DMS 273 (cell line): Measurements from ENCODE around the gene CYSRT1.
"Not testable (repeated sequence)": the region's sequence is repeated elsewhere in the genome, so short reads cannot be mapped to it uniquely, and the experiment has no call there.

Experiments used
- DNase-seq: peaks from one replicate; lab custom pipeline; 2025; ENCODE audit not compliant: unreplicated experiment; lab: John Stamatoyannopoulos, UW

CYSRT1 gene

DNA sequence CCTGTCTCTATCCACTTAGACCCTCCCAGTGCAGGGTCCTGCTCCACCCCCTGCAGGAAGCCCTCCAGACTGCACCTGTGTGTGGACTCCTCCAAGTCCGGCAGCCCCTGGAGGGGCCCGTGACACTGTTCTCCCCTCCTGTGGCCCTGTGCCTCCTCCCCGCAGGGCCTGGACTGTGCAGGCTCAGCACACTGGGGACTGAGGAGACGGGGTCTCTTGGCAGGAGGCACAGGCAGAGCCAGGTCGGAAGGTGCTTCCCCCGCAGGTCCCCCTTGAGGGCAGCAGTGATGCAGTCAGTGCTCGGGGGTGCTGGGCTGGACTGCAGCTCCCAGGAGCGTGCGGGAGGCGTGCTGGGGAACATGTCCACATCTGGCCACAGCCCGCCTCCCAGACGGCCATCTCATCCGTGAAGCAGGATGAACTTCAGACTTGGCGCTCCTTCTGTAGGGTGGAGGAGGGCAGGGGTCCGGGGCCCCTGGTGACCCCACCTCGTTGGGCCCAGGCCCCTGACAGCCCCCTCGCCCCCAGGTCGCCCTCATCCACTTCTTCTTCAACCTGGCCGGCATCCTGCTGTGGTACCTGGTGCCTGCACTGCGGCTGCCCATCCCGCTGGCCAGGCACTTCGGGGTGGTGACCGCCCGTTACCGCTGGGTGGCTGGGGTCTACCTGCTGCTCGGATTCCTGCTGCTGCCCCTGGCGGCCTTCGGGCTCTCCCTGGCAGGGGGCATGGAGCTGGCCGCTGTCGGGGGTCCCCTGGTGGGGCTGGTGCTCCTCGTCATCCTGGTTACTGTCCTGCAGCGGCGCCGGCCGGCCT lies 10.7 kb downstream of the CYSRT1 start:
- no peak for DNase-seq

DNA sequence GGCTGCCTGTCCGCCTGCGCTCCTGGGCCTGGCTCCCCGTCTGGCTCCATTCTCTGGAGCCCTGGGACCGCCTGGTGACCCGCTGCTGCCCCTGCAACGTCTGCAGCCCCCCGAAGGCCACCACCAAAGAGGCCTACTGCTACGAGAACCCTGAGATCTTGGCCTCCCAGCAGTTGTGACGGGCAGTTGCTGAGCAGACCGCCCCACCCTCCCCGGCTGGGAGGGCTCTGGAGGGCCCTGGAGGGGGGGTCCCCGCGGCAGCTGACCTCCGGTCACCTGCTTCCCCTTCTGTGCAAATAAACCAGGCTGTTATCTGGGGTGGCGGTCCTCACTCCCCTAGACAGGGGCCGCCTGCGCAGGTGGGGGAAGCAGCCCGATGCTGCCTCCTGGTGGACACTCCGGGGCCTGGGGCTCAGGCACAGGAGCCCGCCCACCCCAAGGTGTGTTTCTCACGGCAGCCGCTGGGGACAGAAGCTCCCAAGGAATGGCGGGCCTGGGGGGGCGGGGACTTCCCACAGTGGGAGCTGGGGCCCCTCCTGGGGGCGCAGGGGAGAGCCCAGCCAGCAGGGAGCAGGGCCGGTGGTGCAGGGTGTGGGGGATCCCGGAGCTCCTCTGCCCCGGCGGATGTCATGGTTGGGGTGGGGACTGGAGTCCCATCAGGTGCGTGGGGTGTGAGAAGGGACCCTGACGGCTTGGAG lies 11.4 kb downstream of the CYSRT1 start:
- peak; percentile 92 for DNase-seq

DNA sequence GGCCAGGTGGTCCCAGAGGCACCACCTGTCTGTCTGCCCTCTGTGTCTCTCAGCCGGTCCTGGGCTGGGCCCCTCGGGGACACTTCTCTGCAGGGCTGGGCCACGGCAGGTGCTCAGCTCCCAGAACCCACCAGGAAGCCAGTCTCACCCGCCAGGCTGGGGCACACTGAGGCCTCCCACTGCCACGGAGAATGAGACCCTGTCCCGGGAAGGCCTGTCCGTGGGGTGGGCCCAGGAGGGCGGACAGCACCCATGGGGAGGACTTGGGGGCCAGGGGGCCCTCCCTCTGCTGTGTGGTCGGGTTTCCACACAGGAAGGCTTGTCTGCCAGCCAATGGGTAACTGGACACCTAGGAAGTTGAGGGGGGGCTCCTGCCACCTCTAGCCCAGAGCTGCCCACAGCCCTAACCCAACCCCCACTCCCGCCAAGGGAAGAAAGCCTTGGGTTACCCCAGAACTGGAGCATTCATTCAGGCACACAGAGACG lies 12.0 kb downstream of the CYSRT1 start:
- no peak for DNase-seq

DNA sequence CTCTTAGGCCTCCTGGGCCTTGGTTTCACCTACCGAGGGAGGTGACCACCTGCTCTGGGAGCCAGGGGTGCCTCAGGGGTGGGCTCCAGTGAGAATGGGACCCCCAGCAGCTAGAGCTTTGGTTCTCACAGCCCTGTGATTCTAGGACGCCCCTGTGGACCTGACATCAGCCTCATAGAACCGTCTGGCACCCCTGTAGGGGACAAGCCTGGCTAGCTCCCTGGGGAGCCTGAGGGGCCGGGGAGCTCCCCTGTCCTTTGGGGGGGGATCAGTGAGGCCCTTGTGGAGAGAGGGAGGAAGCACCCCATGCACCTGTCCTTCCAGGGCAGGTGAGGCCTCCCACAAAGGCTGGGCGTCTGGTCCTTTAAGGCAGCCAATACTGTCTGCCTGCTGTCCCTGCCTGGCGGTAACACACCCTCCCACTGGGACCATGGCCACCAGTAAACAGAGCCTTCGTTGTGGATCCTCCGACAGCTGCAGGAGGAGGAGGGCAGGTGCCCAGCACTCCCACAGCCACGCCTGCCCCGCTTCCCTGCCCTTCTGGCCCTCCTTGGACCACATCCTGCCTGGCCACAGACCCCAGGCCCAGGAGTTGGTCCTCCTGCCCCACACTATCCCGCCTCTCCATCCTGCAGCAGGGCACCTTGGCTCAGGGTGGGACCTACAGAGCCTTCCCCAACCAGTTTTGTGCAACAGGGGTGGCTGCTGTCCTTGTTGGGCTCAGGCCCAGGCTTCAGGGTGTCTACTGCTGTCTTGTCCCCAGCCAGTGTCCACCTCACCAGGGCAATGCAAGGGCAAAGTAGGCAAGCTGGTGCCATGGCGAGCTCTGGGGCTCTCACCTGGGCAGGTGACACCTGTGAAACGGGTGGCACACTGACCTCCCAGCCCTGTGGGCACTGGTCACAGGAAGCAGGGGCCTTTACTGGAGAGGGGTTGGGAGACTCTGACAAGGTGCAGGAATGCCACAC lies 13.1 kb downstream of the CYSRT1 start:
- DNase-seq, result peak; percentile 69

DNA sequence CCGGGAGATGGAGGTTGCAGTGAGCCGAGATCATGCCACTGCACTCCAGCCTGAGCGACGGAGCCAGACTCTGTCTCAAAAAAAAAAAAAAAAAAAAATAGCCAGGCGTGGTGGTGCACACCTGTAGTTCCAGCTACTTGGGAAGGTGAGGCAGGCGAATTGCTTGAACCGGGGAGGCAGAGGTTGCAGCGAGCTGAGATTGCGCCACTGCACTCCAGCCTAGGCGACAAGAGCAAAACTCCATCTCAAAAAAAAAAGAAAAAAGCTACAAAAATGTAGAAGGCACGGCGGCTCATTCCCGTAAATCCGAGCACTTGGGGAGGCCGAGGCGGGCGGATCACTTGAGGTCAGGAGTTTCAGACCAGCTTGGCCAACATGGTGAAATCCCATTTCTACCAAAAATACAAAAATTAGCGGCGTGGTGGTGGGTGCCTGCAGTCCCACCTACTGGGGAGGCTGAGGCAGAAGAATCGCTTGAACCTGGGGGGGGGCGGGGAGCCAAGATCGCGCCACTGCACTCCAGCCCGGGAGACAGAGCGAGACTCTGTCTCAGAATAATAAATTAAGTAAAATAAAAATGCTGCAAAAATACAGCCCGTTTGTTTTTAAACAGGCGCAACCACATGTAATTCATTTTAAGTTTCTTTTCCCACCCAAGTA lies 14.7 kb downstream of the CYSRT1 start:
- not testable (repeated sequence) for DNase-seq

DNA sequence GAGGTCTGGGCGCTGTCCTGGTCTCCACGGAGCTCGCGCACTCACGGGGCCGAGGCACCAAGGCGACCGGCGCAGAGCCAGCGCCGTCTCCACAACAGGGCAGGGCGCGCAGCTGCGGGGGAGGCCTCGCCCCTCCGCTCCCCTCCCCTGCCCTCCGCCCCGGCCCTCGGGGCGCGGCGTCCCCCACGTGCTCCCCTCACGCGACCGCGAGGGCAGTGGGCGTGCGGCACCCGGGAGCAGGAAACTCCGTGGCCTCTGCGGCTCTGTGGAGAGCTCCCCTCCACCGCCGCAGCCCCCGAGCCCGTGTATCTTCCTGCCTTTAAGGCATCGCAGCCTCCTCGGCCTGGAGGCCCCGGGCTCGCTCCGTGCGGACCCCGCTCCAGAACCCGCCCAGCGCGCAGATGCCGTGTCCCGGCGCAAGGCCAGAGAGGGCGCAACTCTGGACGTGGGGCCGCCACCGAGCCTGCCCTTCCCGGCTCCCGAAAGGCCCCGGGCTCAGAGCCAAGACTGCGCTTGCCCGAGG lies 15.4 kb downstream of the CYSRT1 start:
- peak; percentile 86 for DNase-seq

DNA sequence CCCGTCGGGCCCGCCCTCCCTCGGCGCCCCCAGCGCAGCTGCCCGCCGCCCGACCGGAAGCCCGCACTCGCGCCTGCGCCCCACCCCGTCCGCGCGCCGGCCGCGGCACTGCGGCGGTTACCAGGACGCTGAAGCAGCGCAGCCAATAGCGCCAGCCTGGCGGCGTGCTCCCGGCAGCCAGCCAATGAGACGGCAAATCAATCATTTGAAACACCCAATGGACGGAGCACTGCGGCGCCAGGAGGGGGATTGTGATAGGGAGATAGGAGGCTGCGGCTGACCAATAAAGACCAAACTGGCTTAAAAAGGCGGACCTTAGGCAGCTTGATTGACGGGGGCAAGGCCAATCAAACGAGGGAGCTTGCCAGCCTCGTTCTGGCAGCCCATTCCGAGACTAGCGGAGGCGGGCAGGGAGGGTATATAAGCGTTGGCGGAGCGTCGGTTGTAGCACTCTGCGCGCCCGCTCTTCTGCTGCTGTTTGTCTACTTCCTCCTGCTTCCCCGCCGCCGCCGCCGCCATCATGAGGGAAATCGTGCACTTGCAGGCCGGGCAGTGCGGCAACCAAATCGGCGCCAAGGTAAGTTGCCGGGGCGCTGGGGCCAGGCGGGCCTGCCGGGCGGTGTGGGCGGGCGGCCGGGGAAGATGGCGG lies 16.0 kb downstream of the CYSRT1 start, which contains the start of gene TUBB4B:
TUBB4B (plus strand) TSS at position 447 of the 649 bp plus-strand sequence; CDS start at position 521, 74 bp downstream.
- peak; percentile 99 for DNase-seq

DNA sequence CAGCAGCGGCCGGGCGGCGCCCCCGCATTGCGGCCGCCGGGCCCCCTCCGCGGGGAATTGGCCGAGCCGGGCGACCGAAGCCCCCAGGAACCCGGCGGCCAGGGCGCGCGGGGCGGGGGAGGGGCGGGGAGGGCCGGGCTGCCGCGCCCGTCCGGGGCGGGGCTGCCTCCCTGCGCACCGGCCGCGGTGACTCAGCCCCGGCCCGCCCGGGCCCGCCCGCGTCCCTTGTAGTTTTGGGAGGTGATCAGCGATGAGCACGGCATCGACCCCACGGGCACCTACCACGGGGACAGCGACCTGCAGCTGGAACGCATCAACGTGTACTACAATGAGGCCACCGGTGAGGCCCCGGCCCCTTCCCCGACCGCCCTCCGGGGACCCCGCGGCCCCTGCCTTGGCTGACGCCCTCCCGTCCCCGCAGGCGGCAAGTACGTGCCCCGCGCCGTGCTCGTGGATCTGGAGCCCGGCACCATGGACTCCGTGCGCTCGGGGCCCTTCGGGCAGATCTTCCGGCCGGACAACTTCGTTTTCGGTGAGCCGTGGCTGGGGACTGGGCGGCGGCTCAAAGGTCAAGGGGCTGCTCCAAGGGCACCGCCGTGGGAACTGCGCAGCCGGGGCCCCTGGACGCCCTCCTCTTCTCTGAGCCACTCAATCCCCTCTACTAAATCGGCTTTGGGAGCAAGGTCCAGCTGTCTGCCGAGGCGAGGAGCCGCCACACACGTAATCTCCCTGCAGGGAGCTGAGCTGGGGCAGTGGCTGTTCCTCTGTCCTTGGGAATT lies 16.7 kb downstream of the CYSRT1 start:
- peak; percentile 64 for DNase-seq

DNA sequence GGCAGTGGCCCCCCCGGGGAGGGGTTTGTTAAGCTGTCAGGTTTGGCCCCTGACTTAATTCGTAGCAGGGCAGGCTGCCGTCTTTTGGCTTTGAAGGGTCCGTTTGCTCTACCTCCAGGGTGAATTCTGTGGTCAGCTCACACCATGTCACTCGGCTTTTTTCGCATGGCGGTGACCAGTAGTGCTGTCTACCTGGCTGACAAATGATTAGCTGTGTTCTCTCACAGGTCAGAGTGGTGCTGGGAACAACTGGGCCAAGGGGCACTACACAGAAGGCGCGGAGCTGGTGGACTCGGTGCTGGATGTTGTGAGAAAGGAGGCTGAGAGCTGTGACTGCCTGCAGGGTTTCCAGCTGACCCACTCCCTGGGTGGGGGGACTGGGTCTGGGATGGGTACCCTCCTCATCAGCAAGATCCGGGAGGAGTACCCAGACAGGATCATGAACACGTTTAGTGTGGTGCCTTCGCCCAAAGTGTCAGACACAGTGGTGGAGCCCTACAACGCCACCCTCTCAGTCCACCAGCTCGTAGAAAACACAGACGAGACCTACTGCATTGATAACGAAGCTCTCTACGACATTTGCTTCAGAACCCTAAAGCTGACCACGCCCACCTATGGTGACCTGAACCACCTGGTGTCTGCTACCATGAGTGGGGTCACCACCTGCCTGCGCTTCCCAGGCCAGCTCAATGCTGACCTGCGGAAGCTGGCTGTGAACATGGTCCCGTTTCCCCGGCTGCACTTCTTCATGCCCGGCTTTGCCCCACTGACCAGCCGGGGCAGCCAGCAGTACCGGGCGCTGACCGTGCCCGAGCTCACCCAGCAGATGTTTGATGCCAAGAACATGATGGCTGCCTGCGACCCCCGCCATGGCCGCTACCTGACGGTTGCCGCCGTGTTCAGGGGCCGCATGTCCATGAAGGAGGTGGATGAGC lies 17.6 kb downstream of the CYSRT1 start:
- no peak for DNase-seq

DNA sequence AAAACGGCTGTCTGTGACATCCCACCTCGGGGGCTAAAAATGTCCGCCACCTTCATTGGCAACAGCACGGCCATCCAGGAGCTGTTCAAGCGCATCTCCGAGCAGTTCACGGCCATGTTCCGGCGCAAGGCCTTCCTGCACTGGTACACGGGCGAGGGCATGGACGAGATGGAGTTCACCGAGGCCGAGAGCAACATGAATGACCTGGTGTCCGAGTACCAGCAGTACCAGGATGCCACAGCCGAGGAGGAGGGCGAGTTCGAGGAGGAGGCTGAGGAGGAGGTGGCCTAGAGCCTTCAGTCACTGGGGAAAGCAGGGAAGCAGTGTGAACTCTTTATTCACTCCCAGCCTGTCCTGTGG lies 18.3 kb downstream of the CYSRT1 start:
- DNase-seq, result not testable (repeated sequence)

DNA sequence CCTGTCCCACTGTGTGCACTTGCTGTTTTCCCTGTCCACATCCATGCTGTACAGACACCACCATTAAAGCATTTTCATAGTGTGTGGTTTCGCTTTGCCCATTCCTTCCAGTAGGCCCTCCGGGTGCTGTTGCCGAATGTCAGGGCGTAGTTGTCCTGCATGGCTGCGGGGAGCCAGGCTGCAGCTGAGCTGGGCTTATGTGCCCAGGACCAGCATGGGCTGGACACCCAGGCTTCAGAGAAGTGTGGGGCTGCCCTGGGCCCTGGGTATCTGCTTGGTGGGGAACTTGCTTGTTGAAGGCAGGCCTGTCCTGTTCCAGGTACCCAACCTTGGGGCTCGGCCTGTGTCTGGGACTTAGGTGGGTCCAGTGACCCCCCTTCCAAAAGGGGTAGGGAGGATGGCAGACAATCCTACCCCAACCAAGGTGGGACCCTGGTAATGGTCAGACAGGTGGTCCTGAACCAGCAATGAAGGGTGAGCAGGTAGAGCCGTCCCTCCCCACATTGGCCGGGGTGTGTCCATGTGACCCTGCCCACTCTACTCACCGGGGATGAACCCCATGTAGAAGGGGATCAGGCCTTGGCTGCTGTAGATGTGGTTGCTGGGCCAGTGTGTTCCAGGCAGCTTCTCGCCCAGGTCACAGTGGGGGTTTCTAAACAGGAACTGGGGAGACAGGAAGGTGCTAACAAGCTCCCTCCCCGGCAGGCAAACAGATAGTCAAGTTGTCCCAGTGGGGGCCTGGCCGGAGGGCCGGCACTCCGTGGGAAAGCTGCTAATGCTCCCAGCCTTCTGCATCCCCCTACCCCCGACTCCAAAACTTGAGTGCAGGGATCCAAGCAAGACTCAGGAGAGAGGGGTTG lies 18.9 kb downstream of the CYSRT1 start:
- peak; percentile 62 for DNase-seq

DNA sequence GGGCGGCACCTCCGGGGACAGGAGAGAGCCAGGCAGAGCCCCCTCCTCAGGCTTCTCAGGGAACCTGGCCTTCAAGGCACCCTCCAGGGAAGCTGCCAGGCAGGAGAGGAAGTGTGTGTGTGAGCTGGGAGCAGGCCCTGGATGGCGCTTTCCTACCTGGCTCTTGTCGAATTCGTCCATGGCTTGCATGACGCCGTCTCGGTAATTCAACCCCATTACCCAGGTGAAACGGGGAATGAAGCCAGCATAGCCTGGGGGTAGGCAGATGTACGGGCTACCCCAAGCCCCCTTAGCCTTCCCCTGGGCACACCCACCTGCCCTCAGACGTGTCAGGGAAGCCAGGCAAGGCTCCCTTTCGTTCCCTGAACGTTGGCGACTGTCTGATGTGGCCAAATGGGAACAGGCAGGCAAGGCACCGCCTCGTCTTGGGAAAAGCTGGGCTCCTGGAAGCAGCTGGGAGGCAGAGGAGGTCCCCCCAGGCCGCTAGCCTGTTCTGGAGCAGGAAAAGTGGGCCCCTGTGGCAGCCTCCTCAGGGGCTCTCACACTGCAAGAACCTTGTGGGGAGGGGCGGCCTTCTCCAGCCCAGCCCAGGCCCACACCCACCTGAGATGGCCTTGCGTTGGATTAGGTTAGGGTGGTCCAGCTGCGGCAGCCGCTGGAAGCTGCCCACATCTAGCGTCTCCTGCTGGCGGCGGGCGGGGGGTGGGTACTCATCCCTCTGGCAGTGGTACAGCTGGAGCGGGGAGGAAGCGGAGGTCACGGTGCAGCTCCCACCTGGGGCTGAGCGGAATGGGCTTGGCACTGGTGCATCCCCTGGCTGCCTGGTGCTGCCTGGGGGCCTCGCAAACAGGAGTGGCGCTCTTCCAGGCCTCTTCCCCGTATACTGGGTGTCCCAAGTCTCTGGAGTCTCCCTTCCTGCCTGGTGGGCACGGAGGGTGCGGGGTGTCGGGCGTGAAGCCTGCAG lies 19.8 kb downstream of the CYSRT1 start:
- DNase-seq, result peak; percentile 62

DNA sequence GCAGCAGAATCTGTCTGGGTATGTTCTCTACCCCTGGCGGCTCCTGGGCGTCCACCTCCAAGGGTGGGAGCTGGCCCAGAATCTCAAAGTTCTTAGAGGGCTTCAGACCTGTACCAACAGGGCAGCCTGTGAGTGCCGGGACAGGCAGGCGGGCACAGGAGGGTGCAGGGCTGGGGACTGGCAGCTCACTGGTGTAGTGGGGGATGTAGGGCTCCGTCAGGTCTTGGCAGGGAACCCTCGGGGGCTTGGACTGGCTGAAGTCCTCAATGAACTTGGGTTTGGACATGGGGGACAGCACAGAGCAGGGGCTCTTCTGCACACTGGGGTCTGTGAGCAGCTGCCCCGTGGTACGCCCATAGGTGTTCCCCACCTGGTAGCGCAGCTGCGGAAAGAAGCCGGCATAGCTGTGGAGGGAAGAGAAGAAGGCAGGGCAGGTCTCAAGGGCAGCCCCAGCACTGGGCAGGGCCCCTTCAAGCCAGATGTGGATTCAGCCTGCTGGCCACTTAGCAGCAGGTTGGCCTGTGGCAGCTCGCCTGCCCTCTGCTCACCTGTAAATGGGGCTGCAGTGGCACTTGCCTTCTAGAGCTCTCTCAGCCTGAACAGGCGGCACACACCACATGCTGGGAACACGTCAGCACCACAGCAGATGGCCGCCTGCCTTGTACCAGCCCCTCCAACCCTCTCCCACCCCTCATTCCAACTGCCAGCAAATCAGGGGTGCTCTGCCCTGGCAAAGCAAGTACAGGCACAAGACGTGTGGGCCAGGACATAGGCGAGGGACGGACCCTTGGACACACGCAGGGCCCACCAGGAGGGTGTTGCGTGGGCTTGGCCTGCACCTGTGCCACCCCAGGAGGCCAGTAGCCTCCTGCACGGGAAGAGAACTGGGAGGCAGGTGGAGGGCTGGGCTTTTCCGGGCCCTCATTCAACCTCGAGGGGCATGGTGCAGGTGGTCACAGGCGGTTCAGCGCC lies 20.8 kb downstream of the CYSRT1 start:
- DNase-seq, result peak; percentile 75

DNA sequence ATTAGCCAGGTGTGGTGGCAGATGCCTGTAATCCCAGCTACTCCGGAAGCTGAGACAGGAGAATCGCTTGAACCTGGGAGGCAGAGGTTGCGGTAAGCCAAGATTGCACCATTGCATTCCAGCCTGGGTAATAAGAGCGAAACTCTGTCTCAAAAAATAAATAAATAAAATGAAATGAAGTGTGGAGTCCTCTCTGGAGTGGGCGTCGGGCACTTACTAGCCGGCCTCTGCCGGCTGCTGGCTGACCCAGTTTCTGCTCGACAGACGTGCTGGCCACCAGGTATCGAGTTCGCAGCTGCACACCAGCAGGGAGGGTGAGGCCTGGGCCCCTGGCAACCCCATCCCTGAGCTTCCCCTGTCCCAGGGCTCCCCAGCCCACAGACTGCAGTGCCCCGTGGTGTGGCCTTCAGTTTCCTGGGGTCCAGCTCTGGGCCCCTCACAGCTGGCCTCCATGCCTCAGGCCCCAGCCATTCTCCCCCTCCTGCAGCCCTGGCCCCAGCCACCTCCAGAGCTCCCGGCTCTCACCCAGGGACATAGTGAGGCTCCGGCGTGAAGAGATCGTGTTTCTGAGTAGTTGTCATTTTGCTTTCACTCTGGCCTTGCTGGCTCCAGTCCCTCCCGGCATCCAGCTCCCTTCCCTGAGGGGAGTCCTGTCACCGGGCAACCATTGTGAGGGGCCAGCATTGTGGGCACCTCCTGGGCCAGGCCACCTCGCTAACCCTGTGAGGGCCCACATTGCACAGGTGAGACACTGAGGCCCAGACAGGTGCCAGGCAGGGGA lies 22.4 kb downstream of the CYSRT1 start:
- no peak for DNase-seq
